ENCODE measurements around the gene DBH. TPM values are rescaled to one million over a fixed set of nuclear protein-coding genes. Genes with fewer than 3 reads are reported as not detected.

DBH gene
- total and polyA plus RNA-seq, 2 donors (not counting 1 experiment from before 2014, with no cell fraction given) = not detected

- no peaks in the 10 kb centered on the region for H3K4me1 ChIP-seq (ENCODE audit: control insufficient read depth in 2 of 2, insufficient read depth in 2 of 2, low read length in 2 of 2)
Observed at GRCh38 chr9:133665535-133665934, 29.4 kb downstream of the DBH start.

GRCh38 chr9:133666387-133666786 lies 30.2 kb downstream of the DBH start:
- POLR2A ChIA-PET = no interaction called here
- no peaks in the 10 kb centered on the region for H3K27me3 Mint-ChIP-seq

More at GRCh38 chr9:133665535-133665934, 29.4 kb downstream of the DBH start:
- Histone ChIP-seq H3K36me3 (replicated peaks in 1 of 2; ENCODE audit: control extremely low read depth in 1 of 2, control insufficient read depth in 1 of 2, extremely low read depth in 1 of 2, insufficient read depth in 2 of 2, low read length in 1 of 2) (no peaks in the 10 kb centered on the region), H3K79me2 (ENCODE audit: control insufficient read depth, insufficient read depth, low read length) (no peaks in the 10 kb centered on the region), H3K27me3 (replicated peaks in 1 of 4; ENCODE audit: control extremely low read depth in 1 of 4, control insufficient read depth in 3 of 4, insufficient read depth in 4 of 4, low read length in 3 of 4) (no peaks in the 10 kb centered on the region), H2AFZ (ENCODE audit: insufficient read depth, low read depth, low read length, poor library complexity, severe bottlenecking) (no peak overlapping the region), H3K27ac (ENCODE audit: low read length in 2 of 2) (no peak overlapping the region), H3K4me2 (replicated peaks; ENCODE audit: low read depth, low read length, poor library complexity, severe bottlenecking) (no peak overlapping the region), H3K9ac (ENCODE audit: low read length) (no peak overlapping the region), H4K20me1 (ENCODE audit: control insufficient read depth, insufficient read depth, low read length, poor library complexity, severe bottlenecking) (no peaks in the 10 kb centered on the region), H3K4me3 (ENCODE audit: control extremely low read depth in 1 of 5, extremely low read depth in 1 of 5, insufficient read depth in 1 of 5, low read depth in 2 of 5, low read length in 4 of 5) (no peak overlapping the region), H3K9me3 (ENCODE audit: control extremely low read depth in 1 of 3, control insufficient read depth in 2 of 3, insufficient read depth in 1 of 3, low read length in 2 of 3) (no peaks in the 10 kb centered on the region)
- DNase-seq (no peak), ATAC-seq (ENCODE audit: low read depth) (no peak)
- Mint-ChIP-seq H3K4me3 (no peak overlapping the region), H3K27ac (no peak overlapping the region), H3K4me1 (no peaks in the 10 kb centered on the region), H3K27me3 (no peaks in the 10 kb centered on the region), H3K9me3 (ENCODE audit: insufficient read depth) (no peaks in the 10 kb centered on the region)
- intact Hi-C loops (cut with micrococcal nuclease) = no loop called here
- ChIA-PET CTCF (no interaction called here), POLR2A (no interaction called here)
- 97% methylated on average over 10 of the region's 12 CpGs for WGBS (ENCODE audit: insufficient coverage)
- TF ChIP-seq CTCF (IDR thresholded peaks at IDR 0.05) (no peak), EZH2 (IDR thresholded peaks at IDR 0.05; ENCODE audit: borderline replicate concordance, insufficient read depth, low read depth, low read length, poor library complexity, severe bottlenecking) (no peak)

More at GRCh38 chr9:133666387-133666786, 30.2 kb downstream of the DBH start:
- Histone ChIP-seq H2AFZ (ENCODE audit: insufficient read depth, low read depth, low read length, poor library complexity, severe bottlenecking) (no peak overlapping the region), H3K27me3 (replicated peaks in 1 of 4; ENCODE audit: control extremely low read depth in 1 of 4, control insufficient read depth in 3 of 4, insufficient read depth in 4 of 4, low read length in 3 of 4) (no peaks in the 10 kb centered on the region), H3K4me2 (replicated peaks; ENCODE audit: low read depth, low read length, poor library complexity, severe bottlenecking) (no peak overlapping the region), H3K4me1 (ENCODE audit: control insufficient read depth in 2 of 2, insufficient read depth in 2 of 2, low read length in 2 of 2) (no peaks in the 10 kb centered on the region), H3K9ac (ENCODE audit: low read length) (no peak overlapping the region), H3K9me3 (ENCODE audit: control extremely low read depth in 1 of 3, control insufficient read depth in 2 of 3, insufficient read depth in 1 of 3, low read length in 2 of 3) (peaks cover 0 to 2% (median 0%) of the 10 kb centered on the region in 3 donors), H4K20me1 (ENCODE audit: control insufficient read depth, insufficient read depth, low read length, poor library complexity, severe bottlenecking) (no peaks in the 10 kb centered on the region), H3K27ac (ENCODE audit: low read length in 2 of 2) (no peak overlapping the region), H3K79me2 (ENCODE audit: control insufficient read depth, insufficient read depth, low read length) (no peaks in the 10 kb centered on the region), H3K4me3 (ENCODE audit: control extremely low read depth in 1 of 5, extremely low read depth in 1 of 5, insufficient read depth in 1 of 5, low read depth in 2 of 5, low read length in 4 of 5) (no peak overlapping the region), H3K36me3 (replicated peaks in 1 of 2; ENCODE audit: control extremely low read depth in 1 of 2, control insufficient read depth in 1 of 2, extremely low read depth in 1 of 2, insufficient read depth in 2 of 2, low read length in 1 of 2) (no peaks in the 10 kb centered on the region)
- CTCF ChIA-PET = no interaction called here
- intact Hi-C loops (cut with micrococcal nuclease) = no loop called here
- Mint-ChIP-seq H3K27ac (no peak overlapping the region), H3K4me3 (no peak overlapping the region), H3K4me1 (no peaks in the 10 kb centered on the region), H3K9me3 (ENCODE audit: insufficient read depth) (no peaks in the 10 kb centered on the region)
- no peak for DNase-seq
- 97% methylated on average over 7 of the region's 9 CpGs for WGBS (ENCODE audit: insufficient coverage)
- no peak for TF ChIP-seq EZH2 (IDR thresholded peaks at IDR 0.05; ENCODE audit: borderline replicate concordance, insufficient read depth, low read depth, low read length, poor library complexity, severe bottlenecking)
- no peak for TF ChIP-seq CTCF (IDR thresholded peaks at IDR 0.05)
- ATAC-seq (ENCODE audit: low read depth) = no peak
